ENCODE measurements around the gene GABRB1. TPM values are rescaled to one million over a fixed set of nuclear protein-coding genes. Genes with fewer than 3 reads are reported as not detected.

GABRB1 gene
- total and polyA plus RNA-seq, 12 donors = 0.22 to 0.69 (median 0.48) TPM; not detected in 8

GRCh38 chr4:47160095-47160494, 128.7 kb downstream of the GABRB1 start:
- H3K36me3 ChIP-seq (replicated peaks in 1 of 2) = no peaks in the 10 kb centered on the region
- no peak for TF ChIP-seq CTCF (IDR thresholded peaks at IDR 0.05)
- TF ChIP-seq POLR2A (IDR thresholded peaks at IDR 0.05) = no peak

GRCh38 chr4:47167081-47168035, 136.0 kb downstream of the GABRB1 start:
- Histone ChIP-seq H3K4me1 (replicated peaks in 1 of 2) (no peaks in the 10 kb centered on the region), H3K9me3 (replicated peaks in 1 of 3) (no peaks in the 10 kb centered on the region), H3K36me3 (replicated peaks in 1 of 2) (no peaks in the 10 kb centered on the region), H3K27me3 (no peaks in the 10 kb centered on the region), H3K27ac (no peak overlapping the region), H3K4me3 (no peak overlapping the region)
- WGBS, 4 donors = 71 to 81% (median 76%) methylated on average over 5 of the region's 5 CpGs
- DNase-seq = no peak
- no peak for TF ChIP-seq POLR2A (IDR thresholded peaks at IDR 0.05)
- TF ChIP-seq CTCF (IDR thresholded peaks at IDR 0.05) = no peak
- intact Hi-C loops (cut with DNase I) = no loop called here

More at GRCh38 chr4:47160095-47160494, 128.7 kb downstream of the GABRB1 start:
- Histone ChIP-seq H3K27me3 (no peaks in the 10 kb centered on the region), H3K27ac (no peak overlapping the region), H3K9me3 (replicated peaks in 1 of 3) (no peaks in the 10 kb centered on the region), H3K4me1 (replicated peaks in 1 of 2) (no peaks in the 10 kb centered on the region), H3K4me3 (no peak overlapping the region)
- DNase-seq = no peak
- WGBS, 4 donors = 52 to 71% (median 67%) methylated on average over 3 of the region's 3 CpGs
- intact Hi-C loops (cut with DNase I) = no loop called here

- H3K27ac ChIP-seq = no peak overlapping the region
- H3K27me3 ChIP-seq = no peaks in the 10 kb centered on the region
- no peak overlapping the region for H3K4me3 ChIP-seq
- 64 to 67% (median 66%) methylated on average over 5 of the region's 5 CpGs for WGBS, 4 donors
- no peaks in the 10 kb centered on the region for H3K9me3 ChIP-seq (replicated peaks in 1 of 3)
- H3K36me3 ChIP-seq (replicated peaks in 1 of 2) = no peaks in the 10 kb centered on the region
- DNase-seq = no peak
- H3K4me1 ChIP-seq (replicated peaks in 1 of 2) = no peaks in the 10 kb centered on the region
- no peak for TF ChIP-seq CTCF (IDR thresholded peaks at IDR 0.05)
- TF ChIP-seq POLR2A (IDR thresholded peaks at IDR 0.05) = no peak
- intact Hi-C loops (cut with DNase I) = no loop called here
Measured at GRCh38 chr4:47184083-47184482, 152.7 kb downstream of the GABRB1 start.

GRCh38 chr4:47185761-47186160, 154.4 kb downstream of the GABRB1 start:
- intact Hi-C loops (cut with DNase I) = no loop called here

More at GRCh38 chr4:47185761-47186160, 154.4 kb downstream of the GABRB1 start:
- Histone ChIP-seq H3K4me1 (replicated peaks in 1 of 2) (no peaks in the 10 kb centered on the region), H3K36me3 (replicated peaks in 1 of 2) (no peaks in the 10 kb centered on the region), H3K9me3 (replicated peaks in 1 of 3) (no peaks in the 10 kb centered on the region), H3K4me3 (no peak overlapping the region), H3K27me3 (no peaks in the 10 kb centered on the region), H3K27ac (no peak overlapping the region)
- TF ChIP-seq POLR2A (IDR thresholded peaks at IDR 0.05) (no peak), CTCF (IDR thresholded peaks at IDR 0.05) (no peak)
- no peak for DNase-seq
- 85 to 91% (median 87%) methylated on average over 3 of the region's 3 CpGs for WGBS, 4 donors

Data from adrenal gland (tissue), 12 donors.